HepG2 (cell line): ENCODE measurements around the gene TLX1. TPM values are rescaled to one million over a fixed set of nuclear protein-coding genes. Genes with fewer than 3 reads are reported as not detected.

Source experiments
- HNRNPLL ChIP-seq: fragments of 200-400 bp; formaldehyde crosslinking; IDR thresholded peaks from 2 replicates; pipeline ENCODE4 v1.6.1; 2017; ENCODE audit warnings: mild to moderate bottlenecking, low read depth, low read length; ENCODE audit not compliant: poor library complexity, severe bottlenecking
- IKZF4 ChIP-seq: sonication (generic); formaldehyde crosslinking; IDR thresholded peaks from 2 replicates; pipeline ENCODE4 v1.5.1; 2020; ENCODE audit warnings: borderline replicate concordance, mild to moderate bottlenecking, low read depth, missing genetic modification reagents; ENCODE audit errors: not compliant biosample characterization
- KDM3A ChIP-seq: IDR thresholded peaks from 2 replicates; pipeline ENCODE4 v1.6.1; 2018; ENCODE audit warnings: low read depth, missing compliant biosample characterization
- MATR3 ChIP-seq: sonication (generic); formaldehyde crosslinking; IDR thresholded peaks from 2 replicates; pipeline ENCODE4 v1.4.0; 2020; ENCODE audit warnings: missing genetic modification reagents
- MLLT10 ChIP-seq: sonication (generic); formaldehyde crosslinking; IDR thresholded peaks from 2 replicates; pipeline ENCODE4 v1.4.0; 2020; ENCODE audit warnings: missing genetic modification reagents
- NCOA1 ChIP-seq: sonication (generic); formaldehyde crosslinking; IDR thresholded peaks from 2 replicates; pipeline ENCODE4 v1.9.0; 2021; ENCODE audit warnings: missing genetic modification reagents
- NFYC ChIP-seq: IDR thresholded peaks from 2 replicates; pipeline ENCODE4 v1.6.1; 2016; ENCODE audit warnings: missing genetic modification reagents, missing compliant biosample characterization
- SALL1 ChIP-seq: sonication (generic); formaldehyde crosslinking; IDR thresholded peaks from 2 replicates; pipeline ENCODE4 v1.8.0; 2022; ENCODE audit warnings: mild to moderate bottlenecking, missing genetic modification reagents
- SSRP1 ChIP-seq: IDR thresholded peaks from 2 replicates; pipeline ENCODE4 v1.6.1; 2016; ENCODE audit warnings: control low read depth
- THAP11 ChIP-seq: IDR thresholded peaks from 2 replicates; pipeline ENCODE4 v1.6.1; 2016; ENCODE audit warnings: missing biosample characterization, missing genetic modification reagents
- ZHX1 ChIP-seq: sonication (generic); formaldehyde crosslinking; IDR thresholded peaks from 2 replicates; pipeline ENCODE4 v1.8.1; 2022; ENCODE audit warnings: low read depth, mild to moderate bottlenecking, missing genetic modification reagents
- ZNF17 ChIP-seq: sonication (generic); formaldehyde crosslinking; IDR thresholded peaks from 2 replicates; pipeline ENCODE4 v1.5.0; 2020; ENCODE audit warnings: mild to moderate bottlenecking, missing genetic modification reagents
- ZNF446 ChIP-seq: sonication (generic); formaldehyde crosslinking; IDR thresholded peaks from 2 replicates; pipeline ENCODE4 v1.5.0; 2020; ENCODE audit warnings: mild to moderate bottlenecking, missing genetic modification reagents
- ZNF605 ChIP-seq: sonication (generic); formaldehyde crosslinking; IDR thresholded peaks from 2 replicates; pipeline ENCODE4 v1.8.0; 2022; ENCODE audit warnings: mild to moderate bottlenecking, missing genetic modification reagents
- ZNF780A ChIP-seq: sonication (generic); formaldehyde crosslinking; IDR thresholded peaks from 2 replicates; pipeline ENCODE4 v1.8.0; 2022; ENCODE audit warnings: mild to moderate bottlenecking, missing genetic modification reagents, moderate library complexity
- polyA plus RNA-seq, 8 experiments: library from polyadenylated mRNA; depleted of rRNA in 3 of 8; stranded (reverse) in 7 of 8; unstranded in 1 of 8; fragments of >200 nt; fragmentation: Illumina TruSeq in 4 of 8; extraction: Trizol in 4 of 8; gene quantifications; 2 replicates each; pipeline versions ENCODE4 v1.2.1 to v1.2.3, GENCODE V29; 2011 to 2016; ENCODE audit warnings: low read depth in 4 of 8, missing spikeins in 1 of 8, mixed read lengths in 1 of 8; ENCODE audit not compliant: insufficient read depth in 1 of 8
- total RNA-seq, 5 experiments: library from RNA; depleted of rRNA; stranded (reverse); fragments of >200 nt; fragmentation: Illumina TruSeq; extraction: Trizol; gene quantifications; 2 replicates each; pipeline ENCODE4 v1.2.3, GENCODE V29; 2016; ENCODE audit warnings: low read depth in 1 of 5
- TF ChIP-seq, protein P1 (sequence below): sonication (generic); formaldehyde crosslinking; IDR thresholded peaks from 2 replicates; pipeline ENCODE4 v1.5.1; 2020; ENCODE audit warnings: mild to moderate bottlenecking, missing genetic modification reagents, moderate library complexity
- TF ChIP-seq, protein P2 (sequence below): sonication (generic); formaldehyde crosslinking; IDR thresholded peaks from 2 replicates; pipeline ENCODE4 v1.5.1; 2020; ENCODE audit warnings: missing genetic modification reagents, mild to moderate bottlenecking, borderline replicate concordance
- TF ChIP-seq, protein P3 (sequence below): sonication (generic); formaldehyde crosslinking; IDR thresholded peaks from 2 replicates; pipeline ENCODE4 v1.4.0; 2020; ENCODE audit warnings: mild to moderate bottlenecking, missing genetic modification reagents
- TF ChIP-seq, protein P4 (sequence below): sonication (generic); formaldehyde crosslinking; IDR thresholded peaks from 2 replicates; pipeline ENCODE4 v1.4.0; 2020; ENCODE audit warnings: missing genetic modification reagents

The TLX1 gene
- total and polyA plus RNA-seq, 2 of the 13 experiments (the other 11 are each of a cell fraction or from before 2014, with no cell fraction given) = 0.07 to 0.26 TPM

GRCh38 chr10:101130984-101131961 lies at the start of gene TLX1 (continued):
- TF ChIP-seq IKZF4 (CRISPR knock-in tag) (no peak), ZNF605 (CRISPR knock-in tag) (0 out of 2 replicates have a peak, but pooled peaks have one; percentile 15), ZNF446 (CRISPR knock-in tag) (no peak), MATR3 (CRISPR knock-in tag) (no peak), HNRNPLL (peak; percentile 33), ZNF17 (CRISPR knock-in tag) (no peak), MLLT10 (CRISPR knock-in tag) (no peak), THAP11 (CRISPR knock-in tag) (no peak), ZHX1 (CRISPR knock-in tag) (no peak), NFYC (CRISPR knock-in tag) (no peak), KDM3A (CRISPR knock-in tag) (no peak), SALL1 (no peak), ZNF780A (CRISPR knock-in tag) (no peak), SSRP1 (CRISPR knock-in tag) (no peak), NCOA1 (CRISPR knock-in tag) (0 out of 2 replicates have a peak, but pooled peaks have one; percentile 26)
- TF ChIP-seq, protein P1, sequence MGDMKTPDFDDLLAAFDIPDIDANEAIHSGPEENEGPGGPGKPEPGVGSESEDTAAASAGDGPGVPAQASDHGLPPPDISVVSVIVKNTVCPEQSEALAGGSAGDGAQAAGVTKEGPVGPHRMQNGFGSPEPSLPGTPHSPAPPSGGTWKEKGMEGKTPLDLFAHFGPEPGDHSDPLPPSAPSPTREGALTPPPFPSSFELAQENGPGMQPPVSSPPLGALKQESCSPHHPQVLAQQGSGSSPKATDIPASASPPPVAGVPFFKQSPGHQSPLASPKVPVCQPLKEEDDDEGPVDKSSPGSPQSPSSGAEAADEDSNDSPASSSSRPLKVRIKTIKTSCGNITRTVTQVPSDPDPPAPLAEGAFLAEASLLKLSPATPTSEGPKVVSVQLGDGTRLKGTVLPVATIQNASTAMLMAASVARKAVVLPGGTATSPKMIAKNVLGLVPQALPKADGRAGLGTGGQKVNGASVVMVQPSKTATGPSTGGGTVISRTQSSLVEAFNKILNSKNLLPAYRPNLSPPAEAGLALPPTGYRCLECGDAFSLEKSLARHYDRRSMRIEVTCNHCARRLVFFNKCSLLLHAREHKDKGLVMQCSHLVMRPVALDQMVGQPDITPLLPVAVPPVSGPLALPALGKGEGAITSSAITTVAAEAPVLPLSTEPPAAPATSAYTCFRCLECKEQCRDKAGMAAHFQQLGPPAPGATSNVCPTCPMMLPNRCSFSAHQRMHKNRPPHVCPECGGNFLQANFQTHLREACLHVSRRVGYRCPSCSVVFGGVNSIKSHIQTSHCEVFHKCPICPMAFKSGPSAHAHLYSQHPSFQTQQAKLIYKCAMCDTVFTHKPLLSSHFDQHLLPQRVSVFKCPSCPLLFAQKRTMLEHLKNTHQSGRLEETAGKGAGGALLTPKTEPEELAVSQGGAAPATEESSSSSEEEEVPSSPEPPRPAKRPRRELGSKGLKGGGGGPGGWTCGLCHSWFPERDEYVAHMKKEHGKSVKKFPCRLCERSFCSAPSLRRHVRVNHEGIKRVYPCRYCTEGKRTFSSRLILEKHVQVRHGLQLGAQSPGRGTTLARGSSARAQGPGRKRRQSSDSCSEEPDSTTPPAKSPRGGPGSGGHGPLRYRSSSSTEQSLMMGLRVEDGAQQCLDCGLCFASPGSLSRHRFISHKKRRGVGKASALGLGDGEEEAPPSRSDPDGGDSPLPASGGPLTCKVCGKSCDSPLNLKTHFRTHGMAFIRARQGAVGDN (CRISPR knock-in tag) = peak; percentile 36; the same call in 1 of the 2 replicates
- TF ChIP-seq, protein P2, sequence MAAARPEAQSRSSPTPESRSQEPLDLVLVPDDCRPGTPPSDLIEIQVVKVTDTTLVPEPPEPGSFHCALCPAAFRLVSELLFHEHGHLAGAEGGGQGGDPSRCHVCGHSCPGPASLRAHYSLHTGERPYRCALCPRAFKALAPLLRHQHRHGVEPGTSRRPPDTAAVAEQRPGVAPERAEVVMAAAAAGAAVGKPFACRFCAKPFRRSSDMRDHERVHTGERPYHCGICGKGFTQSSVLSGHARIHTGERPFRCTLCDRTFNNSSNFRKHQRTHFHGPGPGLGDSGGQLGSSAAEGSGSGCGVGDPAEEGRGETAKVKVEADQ (CRISPR knock-in tag) = no peak
- TF ChIP-seq, protein P3, sequence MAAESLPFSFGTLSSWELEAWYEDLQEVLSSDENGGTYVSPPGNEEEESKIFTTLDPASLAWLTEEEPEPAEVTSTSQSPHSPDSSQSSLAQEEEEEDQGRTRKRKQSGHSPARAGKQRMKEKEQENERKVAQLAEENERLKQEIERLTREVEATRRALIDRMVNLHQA (CRISPR knock-in tag) = no peak
- TF ChIP-seq, protein P4, sequence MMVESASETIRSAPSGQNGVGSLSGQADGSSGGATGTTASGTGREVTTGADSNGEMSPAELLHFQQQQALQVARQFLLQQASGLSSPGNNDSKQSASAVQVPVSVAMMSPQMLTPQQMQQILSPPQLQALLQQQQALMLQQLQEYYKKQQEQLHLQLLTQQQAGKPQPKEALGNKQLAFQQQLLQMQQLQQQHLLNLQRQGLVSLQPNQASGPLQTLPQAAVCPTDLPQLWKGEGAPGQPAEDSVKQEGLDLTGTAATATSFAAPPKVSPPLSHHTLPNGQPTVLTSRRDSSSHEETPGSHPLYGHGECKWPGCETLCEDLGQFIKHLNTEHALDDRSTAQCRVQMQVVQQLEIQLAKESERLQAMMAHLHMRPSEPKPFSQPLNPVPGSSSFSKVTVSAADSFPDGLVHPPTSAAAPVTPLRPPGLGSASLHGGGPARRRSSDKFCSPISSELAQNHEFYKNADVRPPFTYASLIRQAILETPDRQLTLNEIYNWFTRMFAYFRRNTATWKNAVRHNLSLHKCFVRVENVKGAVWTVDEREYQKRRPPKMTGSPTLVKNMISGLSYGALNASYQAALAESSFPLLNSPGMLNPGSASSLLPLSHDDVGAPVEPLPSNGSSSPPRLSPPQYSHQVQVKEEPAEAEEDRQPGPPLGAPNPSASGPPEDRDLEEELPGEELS (CRISPR knock-in tag) = no peak
